ENCODE results near the gene LIMS2. TPM values are rescaled to one million over a fixed set of nuclear protein-coding genes. Genes with fewer than 3 reads are reported as not detected.

The LIMS2 gene
- total and polyA plus RNA-seq, 2 experiments from 2014 or later = 1.6 to 3.5 TPM

- H4K20me1 ChIP-seq (replicated peaks; ENCODE audit: insufficient read depth) = no peaks in the 10 kb centered on the region
- H3K36me3 Mint-ChIP-seq (ENCODE audit: low read depth) = no peaks in the 10 kb centered on the region
- peaks cover 5% of the 10 kb centered on the region for H3K27me3 Mint-ChIP-seq (ENCODE audit: insufficient read depth, low read depth, poor library complexity)
- H3K9me2 ChIP-seq (ENCODE audit: insufficient read depth) = no peaks in the 10 kb centered on the region; the same call in 1 of the 2 replicates
- ATAC-seq (no peak), DNase-seq (ENCODE audit: low spot score) (no peak)
- H3K27me3 ChIP-seq (ENCODE audit: insufficient read depth) = no peaks in the 10 kb centered on the region
- H3K4me2 ChIP-seq = no peak overlapping the region
- no peaks in the 10 kb centered on the region for H3K36me3 ChIP-seq (ENCODE audit: insufficient read depth)
- no peak overlapping the region for H2AFZ ChIP-seq
- no peaks in the 10 kb centered on the region; the same call in 2 of the 3 replicates for H3K9me3 Mint-ChIP-seq
- no peak overlapping the region for H3K4me3 ChIP-seq
- no peak overlapping the region for H3K27ac Mint-ChIP-seq
- no peaks in the 10 kb centered on the region for H3K4me1 Mint-ChIP-seq
- H3K4me3 Mint-ChIP-seq = no peak overlapping the region
- no peaks in the 10 kb centered on the region for H3K4me1 ChIP-seq (ENCODE audit: insufficient read depth)
- no peaks in the 10 kb centered on the region for H3F3A ChIP-seq (replicated peaks; ENCODE audit: low read depth)
- no peak for TF ChIP-seq STAT1 (IDR thresholded peaks at IDR 0.05; ENCODE audit: unreplicated experiment)
- TF ChIP-seq ZNF114 (CRISPR knock-in tag; IDR thresholded peaks at IDR 0.05) = no peak
- no peak for TF ChIP-seq NANOG (IDR thresholded peaks at IDR 0.05; ENCODE audit: borderline replicate concordance)
- no peak for TF ChIP-seq ZNF331 (CRISPR knock-in tag; IDR thresholded peaks at IDR 0.05; ENCODE audit: low read depth)
- no peak for TF ChIP-seq POLR2AphosphoS5 (IDR thresholded peaks at IDR 0.05; ENCODE audit: low read depth)
- TF ChIP-seq CREB1 (CRISPR knock-in tag; IDR thresholded peaks at IDR 0.05; ENCODE audit: low read depth) = no peak
- no peak for TF ChIP-seq ETS1 (IDR thresholded peaks at IDR 0.05)
- no peak for TF ChIP-seq JUNB (IDR thresholded peaks at IDR 0.05; ENCODE audit: unreplicated experiment)
- no peak for TF ChIP-seq EZH2phosphoT487 (IDR thresholded peaks at IDR 0.05; ENCODE audit: unreplicated experiment)
- TF ChIP-seq EZH2 (IDR thresholded peaks at IDR 0.05; ENCODE audit: low read depth, unreplicated experiment) = no peak
- TF ChIP-seq CTCF (conservative IDR thresholded peaks at IDR 0.05; ENCODE audit: low read depth in 2 of 2) = no peak
- no peak for TF ChIP-seq REST (IDR thresholded peaks at IDR 0.05; ENCODE audit: unreplicated experiment)
- TF ChIP-seq ZNF462 (CRISPR knock-in tag; IDR thresholded peaks at IDR 0.05) = no peak
- no peak overlapping the region for H3K27ac ChIP-seq (ENCODE audit: low read depth)
- H3K79me2 ChIP-seq (replicated peaks; ENCODE audit: insufficient read depth) = no peaks in the 10 kb centered on the region
Observed at GRCh38 chr2:127618551-127619202, 56.7 kb downstream of the LIMS2 start.
